Peyer's patch (tissue), 4 donors: ENCODE results near the gene ECHS1. TPM values are rescaled to one million over a fixed set of nuclear protein-coding genes. Genes with fewer than 3 reads are reported as not detected.

Experiments
- DNase-seq, 3 donors: peaks; one replicate each; pipeline ENCODE4 v3.0.0-alpha.2; 2017 to 2019
- H3K27ac ChIP-seq, 4 donors: fragments of 200-600 bp; sonication (generic); one replicate each; pipeline ENCODE4 v1.5.1; 2016 to 2019
- H3K27me3 ChIP-seq, 2 donors: fragments of 200-600 bp; sonication (generic); one replicate each; pipeline ENCODE4 v1.5.1; 2019
- H3K36me3 ChIP-seq, 3 donors: fragments of 200-600 bp; sonication (generic); one replicate each; pipeline ENCODE4 v1.5.1; 2016 to 2019
- H3K4me1 ChIP-seq, 4 donors: fragments of 200-600 bp; sonication (generic); one replicate each; pipeline ENCODE4 v1.5.1; 2016 to 2019
- H3K4me3 ChIP-seq, 4 donors: fragments of 200-600 bp; sonication (generic); 1 replicate in 3 of 4; 2 replicates in 1 of 4; pipeline ENCODE4 v1.5.1; 2016 to 2019; ENCODE audit warnings: mild to moderate bottlenecking in 1 of 4
- H3K9me3 ChIP-seq, 4 donors: fragments of 200-600 bp; sonication (generic); one replicate each; pipeline ENCODE4 v1.5.1; 2016 to 2019; ENCODE audit warnings: mild to moderate bottlenecking in 1 of 4
- POLR2A ChIP-seq, 2 donors: fragments of 450-650 bp; IDR thresholded peaks; one replicate each; pipeline ENCODE4 v1.5.1; 2017; ENCODE audit warnings: antibody characterized with exemption in 2 of 2, mild to moderate bottlenecking in 2 of 2, moderate library complexity in 2 of 2
- total RNA-seq, 4 donors: library from RNA; depleted of rRNA; stranded (reverse); fragments of >200 nt; gene quantifications; one replicate each; pipeline ENCODE4 v1.1.0, GENCODE V29; 2016
- TF ChIP-seq, protein P1 (sequence below), 6 experiments: fragments of 450-650 bp in 4 of 6; fragments of 200-600 bp in 2 of 6; sonication (generic) in 1 of 6; IDR thresholded peaks; one replicate each; pipeline ENCODE4 v1.5.1; 2017 to 2019; ENCODE audit warnings: antibody characterized with exemption in 6 of 6, mild to moderate bottlenecking in 3 of 6, moderate library complexity in 1 of 6

ECHS1 gene
- total RNA-seq, 4 donors from 2014 or later: 87.5 to 211 (median 172) TPM

DNA sequence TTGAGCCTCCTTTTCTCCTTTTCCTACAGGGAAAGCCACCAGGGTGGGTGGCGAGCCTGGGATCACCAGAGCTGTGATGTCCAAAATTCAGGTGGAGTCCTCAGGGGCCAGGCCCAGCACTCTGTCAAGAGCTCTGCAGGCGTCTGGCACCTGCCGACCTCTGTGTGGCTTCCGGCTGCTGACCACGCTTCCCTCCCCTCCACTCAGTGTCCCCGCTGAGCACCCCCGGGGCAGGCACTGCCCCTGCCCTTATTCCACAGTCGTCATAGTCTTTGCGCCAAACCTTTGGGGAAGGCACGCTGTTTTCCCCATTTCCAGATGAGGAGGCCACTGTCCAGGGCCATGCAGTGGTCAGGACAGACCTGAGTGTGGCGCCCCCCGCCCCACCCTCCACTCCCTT lies 28.3 kb upstream of the ECHS1 start:
- Histone ChIP-seq H3K36me3 (peaks cover 0 to 80% (median 0%) of the 10 kb centered on the region in 3 donors), H3K4me1 (no peaks in the 10 kb centered on the region), H3K4me3 (no peak overlapping the region), H3K27me3 (no peaks in the 10 kb centered on the region), H3K9me3 (no peaks in the 10 kb centered on the region), H3K27ac (peak overlapping the region; percentile 40 to 69 (median 58))
- no peak for TF ChIP-seq POLR2A (IDR thresholded peaks at IDR 0.05)
- TF ChIP-seq, protein P1, sequence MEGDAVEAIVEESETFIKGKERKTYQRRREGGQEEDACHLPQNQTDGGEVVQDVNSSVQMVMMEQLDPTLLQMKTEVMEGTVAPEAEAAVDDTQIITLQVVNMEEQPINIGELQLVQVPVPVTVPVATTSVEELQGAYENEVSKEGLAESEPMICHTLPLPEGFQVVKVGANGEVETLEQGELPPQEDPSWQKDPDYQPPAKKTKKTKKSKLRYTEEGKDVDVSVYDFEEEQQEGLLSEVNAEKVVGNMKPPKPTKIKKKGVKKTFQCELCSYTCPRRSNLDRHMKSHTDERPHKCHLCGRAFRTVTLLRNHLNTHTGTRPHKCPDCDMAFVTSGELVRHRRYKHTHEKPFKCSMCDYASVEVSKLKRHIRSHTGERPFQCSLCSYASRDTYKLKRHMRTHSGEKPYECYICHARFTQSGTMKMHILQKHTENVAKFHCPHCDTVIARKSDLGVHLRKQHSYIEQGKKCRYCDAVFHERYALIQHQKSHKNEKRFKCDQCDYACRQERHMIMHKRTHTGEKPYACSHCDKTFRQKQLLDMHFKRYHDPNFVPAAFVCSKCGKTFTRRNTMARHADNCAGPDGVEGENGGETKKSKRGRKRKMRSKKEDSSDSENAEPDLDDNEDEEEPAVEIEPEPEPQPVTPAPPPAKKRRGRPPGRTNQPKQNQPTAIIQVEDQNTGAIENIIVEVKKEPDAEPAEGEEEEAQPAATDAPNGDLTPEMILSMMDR (IDR thresholded peaks at IDR 0.05): no peak
- DNase-seq: peak in 1 of 3 donors; percentile 42

DNA sequence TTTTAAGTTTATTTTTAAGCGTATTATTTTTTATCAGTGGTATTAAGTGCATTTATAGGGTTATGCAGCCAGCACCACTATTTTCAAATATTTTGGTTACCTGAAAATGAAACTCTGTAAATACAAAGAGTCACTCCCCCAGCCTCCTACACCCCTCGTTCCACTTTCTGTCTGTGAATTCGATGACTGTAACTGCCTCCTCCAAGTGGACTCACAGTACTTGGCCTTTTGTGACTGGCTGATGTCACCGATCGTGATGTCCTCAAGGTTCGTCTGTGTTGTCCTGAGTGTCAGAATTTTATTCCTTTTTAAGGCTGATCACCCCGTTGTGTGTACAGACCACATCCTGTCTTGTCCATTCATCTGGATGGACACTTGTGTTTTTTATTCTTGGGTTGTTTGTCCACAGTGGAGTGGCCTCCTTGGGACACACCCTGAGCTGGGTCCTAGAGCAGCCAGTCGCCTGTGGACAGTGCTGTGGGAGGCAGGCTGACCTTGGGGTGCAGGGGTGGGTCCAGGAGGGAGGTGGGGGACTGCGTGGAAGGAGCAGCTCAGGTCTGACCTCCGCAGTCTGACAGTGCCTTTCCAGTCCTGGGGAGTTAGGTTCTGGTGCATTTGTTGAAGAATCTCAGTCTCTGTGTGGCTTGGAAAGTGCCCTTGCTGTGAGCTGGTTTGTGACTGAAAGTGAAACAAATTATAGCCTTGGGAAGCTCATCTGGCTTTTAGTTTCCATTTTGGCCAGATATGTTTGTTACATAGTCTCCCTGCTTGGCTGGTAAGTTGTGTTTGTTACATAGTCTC lies 27.7 kb upstream of the ECHS1 start:
- H3K27me3 ChIP-seq: no peaks in the 10 kb centered on the region
- no peak overlapping the region for H3K4me3 ChIP-seq
- TF ChIP-seq POLR2A (IDR thresholded peaks at IDR 0.05): no peak
- TF ChIP-seq, protein P1 (IDR thresholded peaks at IDR 0.05): no peak
- H3K36me3 ChIP-seq: peaks cover 0 to 80% (median 0%) of the 10 kb centered on the region in 3 donors
- H3K4me1 ChIP-seq: no peaks in the 10 kb centered on the region
- DNase-seq: peak in 1 of 3 donors; percentile 40
- no peaks in the 10 kb centered on the region for H3K9me3 ChIP-seq
- peak overlapping the region; percentile 27 to 69 (median 58) for H3K27ac ChIP-seq

DNA sequence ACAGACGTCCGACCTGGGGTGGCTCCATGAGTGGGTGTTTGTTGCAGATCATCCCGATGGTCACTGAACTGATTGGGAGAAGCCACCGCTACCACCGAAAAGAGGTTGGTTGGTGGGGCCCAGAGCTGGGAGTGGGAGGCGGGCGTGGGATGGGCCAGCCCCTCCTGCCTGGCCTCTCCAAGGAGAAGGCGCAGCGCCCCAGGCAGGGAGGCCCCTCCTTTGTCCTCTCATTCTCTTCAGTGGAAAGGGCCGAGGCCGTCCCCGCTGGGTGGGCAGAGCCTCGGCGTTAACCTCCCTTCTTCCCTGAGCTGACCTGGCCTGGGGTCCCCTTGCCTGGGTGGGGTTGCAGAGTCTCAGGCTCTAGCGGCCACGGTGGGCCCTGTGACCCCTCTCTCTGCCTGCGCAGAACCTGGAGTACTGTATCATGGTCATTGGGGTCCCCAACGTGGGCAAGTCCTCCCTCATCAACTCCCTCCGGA lies 26.0 kb upstream of the ECHS1 start:
- peaks cover 0 to 7% (median 3%) of the 10 kb centered on the region in 4 donors for H3K4me1 ChIP-seq
- H3K9me3 ChIP-seq: no peaks in the 10 kb centered on the region
- H3K27ac ChIP-seq: no peak overlapping the region
- TF ChIP-seq POLR2A (IDR thresholded peaks at IDR 0.05): no peak
- TF ChIP-seq, protein P1 (IDR thresholded peaks at IDR 0.05): no peak
- DNase-seq: peak in 1 of 3 donors; percentile 41
- H3K36me3 ChIP-seq: peaks cover 0 to 69% (median 0%) of the 10 kb centered on the region in 3 donors
- H3K27me3 ChIP-seq: no peaks in the 10 kb centered on the region
- no peak overlapping the region for H3K4me3 ChIP-seq

DNA sequence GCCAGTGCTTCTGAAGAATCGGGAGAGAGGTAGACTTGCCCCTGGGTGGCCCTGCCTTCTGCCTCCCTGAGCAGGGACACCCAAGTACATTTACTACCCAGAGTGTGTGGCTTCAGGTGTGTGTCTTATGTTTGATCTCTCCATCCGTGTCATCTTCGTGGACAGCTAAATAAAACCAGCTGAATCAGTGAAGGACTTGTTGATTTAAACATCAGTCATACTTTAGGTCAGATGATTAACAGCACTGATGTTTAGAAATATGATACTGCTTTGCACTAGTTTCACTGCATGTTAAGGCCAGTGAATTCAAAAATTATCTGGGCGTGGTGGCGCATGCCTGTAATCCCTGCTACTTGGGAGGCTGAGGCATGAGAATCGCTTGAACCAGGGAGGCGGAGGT lies 24.8 kb upstream of the ECHS1 start:
- peak in 1 of 3 donors; percentile 30 for DNase-seq
- Histone ChIP-seq H3K9me3 (no peaks in the 10 kb centered on the region), H3K4me3 (no peak overlapping the region), H3K4me1 (peaks cover 0 to 7% (median 4%) of the 10 kb centered on the region in 4 donors), H3K27ac (no peak overlapping the region), H3K27me3 (no peaks in the 10 kb centered on the region), H3K36me3 (peaks cover 0 to 63% (median 0%) of the 10 kb centered on the region in 3 donors)
- TF ChIP-seq, protein P1 (IDR thresholded peaks at IDR 0.05): no peak
- no peak for TF ChIP-seq POLR2A (IDR thresholded peaks at IDR 0.05)

DNA sequence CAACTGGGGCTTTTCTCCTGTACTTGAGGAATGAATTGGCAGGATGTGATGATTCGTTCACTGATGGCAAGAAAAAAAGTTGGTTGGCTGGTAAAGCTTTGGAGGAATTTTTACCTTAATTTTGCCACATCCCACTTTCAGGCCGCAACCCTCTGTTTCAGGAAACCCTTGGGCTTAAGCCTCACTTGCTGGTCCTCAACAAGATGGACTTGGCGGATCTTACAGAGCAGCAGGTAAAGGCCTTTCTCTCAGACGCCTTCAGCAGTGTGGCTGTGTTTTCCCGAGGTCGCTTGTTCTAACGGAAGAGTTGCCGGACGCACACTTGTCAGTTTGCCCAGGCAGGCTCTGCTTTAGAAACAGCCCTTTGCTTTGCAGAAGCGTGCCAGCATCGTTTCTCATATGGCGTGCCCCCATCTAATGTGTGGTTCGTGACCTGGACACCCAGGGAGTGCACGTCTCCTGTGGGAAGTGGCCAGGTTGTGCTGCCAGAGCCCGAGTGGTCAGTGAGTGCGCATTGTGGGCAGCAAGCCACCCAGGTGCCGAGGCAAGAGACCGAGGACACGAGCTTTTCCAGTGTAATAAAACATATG lies 23.0 kb upstream of the ECHS1 start:
- Histone ChIP-seq H3K27ac (no peak overlapping the region), H3K4me1 (peaks cover 0 to 11% (median 7%) of the 10 kb centered on the region in 4 donors), H3K27me3 (no peaks in the 10 kb centered on the region), H3K36me3 (peaks cover 0 to 53% (median 0%) of the 10 kb centered on the region in 3 donors), H3K9me3 (no peaks in the 10 kb centered on the region), H3K4me3 (no peak overlapping the region)
- no peak for TF ChIP-seq POLR2A (IDR thresholded peaks at IDR 0.05)
- TF ChIP-seq, protein P1 (IDR thresholded peaks at IDR 0.05): no peak
- DNase-seq: peak in 1 of 3 donors; percentile 41
